Immature natural killer cell (primary cell): ENCODE data around the gene RETREG1. TPM values are rescaled to one million over a fixed set of nuclear protein-coding genes. Genes with fewer than 3 reads are reported as not detected.

ENCODE experiments used
- DNase-seq, 3 donors: peaks; one replicate each; pipeline ENCODE4 v3.0.0; 2022; ENCODE audit warnings: mixed read lengths in 1 of 3
- H3K27ac Mint-ChIP-seq, 6 donors: one replicate each; pipeline ENCODE4 v1.8.0; 2020; ENCODE audit warnings: mixed read lengths in 6 of 6, mild to moderate bottlenecking in 5 of 6, inconsistent platforms in 4 of 6, moderate library complexity in 3 of 6
- H3K27me3 Mint-ChIP-seq, 3 donors: one replicate each; pipeline ENCODE4 v1.8.0; 2020 to 2021; ENCODE audit warnings: low read depth in 3 of 3, mild to moderate bottlenecking in 3 of 3, mixed read lengths in 3 of 3, moderate library complexity in 3 of 3, inconsistent platforms in 1 of 3
- H3K36me3 Mint-ChIP-seq, 3 donors: one replicate each; pipeline ENCODE4 v1.8.0; 2020; ENCODE audit warnings: mixed read lengths in 3 of 3, inconsistent platforms in 2 of 3, mild to moderate bottlenecking in 2 of 3
- H3K4me1 Mint-ChIP-seq, 2 donors: one replicate each; pipeline ENCODE4 v1.8.0; 2020; ENCODE audit warnings: inconsistent platforms in 2 of 2, mild to moderate bottlenecking in 2 of 2, mixed read lengths in 2 of 2, moderate library complexity in 1 of 2
- H3K4me3 Mint-ChIP-seq, 5 donors: one replicate each; pipeline ENCODE4 v1.8.0; 2020; ENCODE audit warnings: mild to moderate bottlenecking in 5 of 5, mixed read lengths in 5 of 5, inconsistent platforms in 3 of 5, moderate library complexity in 3 of 5
- H3K9me3 Mint-ChIP-seq, 6 donors: one replicate each; pipeline ENCODE4 v1.8.0; 2020; ENCODE audit warnings: mild to moderate bottlenecking in 6 of 6, mixed read lengths in 6 of 6, inconsistent platforms in 4 of 6, moderate library complexity in 3 of 6
- polyA plus RNA-seq, 3 donors: library from polyadenylated mRNA; unstranded; fragments of 300-500 nt; fragmentation: Illumina TruSeq; gene quantifications; one replicate each; pipeline ENCODE4 v1.2.3, GENCODE V29; 2021

The RETREG1 gene
- polyA plus RNA-seq, 3 donors from 2014 or later = 2.8 to 5.6 (median 3.6) TPM

- DNase-seq = no peak
- Mint-ChIP-seq H3K9me3 (peaks cover 0 to 6% (median 0%) of the 10 kb centered on the region in 6 donors), H3K27me3 (no peaks in the 10 kb centered on the region), H3K4me1 (peaks cover 3 to 12% of the 10 kb centered on the region in 2 donors), H3K27ac (no peak overlapping the region), H3K4me3 (no peak overlapping the region), H3K36me3 (no peaks in the 10 kb centered on the region)
These were observed 80.0 kb downstream of the RETREG1 start for GRCh38 chr5:16536818-16537217.

GRCh38 chr5:16536246-16536645, 80.6 kb downstream of the RETREG1 start:
- H3K4me3 Mint-ChIP-seq = no peak overlapping the region
- no peaks in the 10 kb centered on the region for H3K36me3 Mint-ChIP-seq
- H3K27ac Mint-ChIP-seq = no peak overlapping the region
- H3K27me3 Mint-ChIP-seq = no peaks in the 10 kb centered on the region
- peaks cover 0 to 6% (median 0%) of the 10 kb centered on the region in 6 donors for H3K9me3 Mint-ChIP-seq
- no peak for DNase-seq
- H3K4me1 Mint-ChIP-seq = peaks cover 3 to 12% of the 10 kb centered on the region in 2 donors

DNA sequence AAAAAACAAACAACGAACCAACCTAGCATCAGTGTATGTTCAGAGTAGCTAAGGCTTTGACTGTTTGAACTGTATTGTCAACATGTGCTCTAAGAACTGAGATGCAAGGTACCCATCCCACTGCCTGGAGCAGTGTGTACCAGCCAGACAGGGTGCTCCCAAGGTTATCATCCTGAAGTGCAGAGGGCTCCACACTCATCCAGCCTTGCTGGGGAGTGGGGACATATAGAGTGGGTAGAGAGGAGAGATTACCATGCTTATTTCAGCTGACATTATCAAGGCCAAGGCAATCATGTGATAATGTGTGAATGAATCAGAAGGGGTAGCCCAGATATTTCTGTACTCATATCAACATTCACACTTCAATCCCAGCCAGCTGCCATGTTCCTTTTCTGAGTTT, 82.5 kb downstream of the RETREG1 start:
- Mint-ChIP-seq H3K27ac (no peak overlapping the region), H3K27me3 (peaks cover 0 to 4% (median 0%) of the 10 kb centered on the region in 3 donors), H3K4me3 (no peak overlapping the region), H3K36me3 (no peaks in the 10 kb centered on the region), H3K9me3 (peaks cover 0 to 6% (median 0%) of the 10 kb centered on the region in 6 donors), H3K4me1 (no peaks in the 10 kb centered on the region)
- no peak for DNase-seq

GRCh38 chr5:16531063-16531648, 85.6 kb downstream of the RETREG1 start:
- Mint-ChIP-seq H3K4me3 (no peak overlapping the region), H3K27ac (no peak overlapping the region), H3K27me3 (peaks cover 0 to 6% (median 0%) of the 10 kb centered on the region in 3 donors), H3K36me3 (no peaks in the 10 kb centered on the region), H3K4me1 (peaks cover 0 to 2% of the 10 kb centered on the region in 2 donors), H3K9me3 (peaks cover 0 to 1% (median 0%) of the 10 kb centered on the region in 6 donors)
- no peak for DNase-seq

DNA sequence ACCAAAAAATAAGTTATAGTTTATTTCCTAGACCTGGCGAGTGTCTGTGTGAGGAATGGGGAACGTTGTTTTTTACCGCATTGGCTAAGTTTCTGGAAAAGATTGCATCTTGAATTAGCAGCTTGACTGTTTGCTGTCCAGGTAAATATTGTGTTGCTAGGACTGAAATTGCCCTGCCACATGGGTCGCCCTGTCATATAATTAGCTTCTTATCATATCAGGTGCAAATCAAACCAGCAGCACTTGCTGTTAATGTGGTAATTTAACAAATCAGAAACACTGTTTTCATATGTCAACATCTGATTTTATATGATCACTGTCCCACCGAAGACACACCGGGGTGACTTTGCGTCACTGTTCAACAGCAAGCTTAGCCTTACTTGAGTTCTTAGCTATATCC, 87.5 kb downstream of the RETREG1 start:
- Mint-ChIP-seq H3K27me3 (peaks cover 0 to 6% (median 0%) of the 10 kb centered on the region in 3 donors), H3K4me3 (no peak overlapping the region), H3K9me3 (no peaks in the 10 kb centered on the region), H3K4me1 (peaks cover 0 to 2% of the 10 kb centered on the region in 2 donors), H3K36me3 (no peaks in the 10 kb centered on the region), H3K27ac (no peak overlapping the region)
- no peak for DNase-seq

DNA sequence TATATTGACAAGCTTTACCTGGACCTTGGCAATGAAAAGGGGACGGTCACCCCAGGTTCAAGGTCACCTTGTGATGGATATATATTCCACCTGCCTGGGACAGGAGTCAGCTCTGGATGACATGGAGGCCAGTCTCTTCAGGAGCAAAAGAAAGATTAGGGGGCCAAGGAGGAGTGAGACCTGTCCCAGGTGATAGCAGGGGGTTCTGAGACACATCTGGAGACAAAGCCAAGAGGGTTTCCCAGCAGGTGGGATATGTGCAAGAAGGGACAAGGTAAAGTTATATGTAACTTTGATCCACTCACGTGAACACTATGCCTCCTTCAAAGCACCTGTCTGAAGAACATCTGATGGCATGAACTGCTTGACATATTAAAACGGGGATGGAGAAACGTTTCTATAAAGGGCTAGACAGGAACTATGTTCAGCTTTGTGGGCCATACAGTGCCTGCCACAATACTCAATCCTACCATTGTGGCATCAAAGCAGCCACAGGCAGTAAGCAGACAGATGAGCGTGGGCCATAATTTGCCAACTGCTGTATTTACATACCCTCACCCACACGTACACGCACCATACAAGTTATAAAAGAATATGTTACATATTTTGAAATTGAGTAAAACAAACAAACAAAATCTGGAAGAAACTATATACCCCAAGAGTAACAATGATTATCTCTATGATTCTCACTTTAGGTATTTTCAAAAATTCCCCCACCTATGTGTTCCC, 88.3 kb downstream of the RETREG1 start:
- H3K4me3 Mint-ChIP-seq = no peak overlapping the region
- peaks cover 0 to 2% of the 10 kb centered on the region in 2 donors for H3K4me1 Mint-ChIP-seq
- no peaks in the 10 kb centered on the region for H3K9me3 Mint-ChIP-seq
- H3K27ac Mint-ChIP-seq = no peak overlapping the region
- H3K36me3 Mint-ChIP-seq = no peaks in the 10 kb centered on the region
- peaks cover 0 to 6% (median 0%) of the 10 kb centered on the region in 3 donors for H3K27me3 Mint-ChIP-seq
- no peak for DNase-seq

- Mint-ChIP-seq H3K36me3 (no peaks in the 10 kb centered on the region), H3K4me3 (no peak overlapping the region), H3K4me1 (peaks cover 0 to 2% of the 10 kb centered on the region in 2 donors), H3K27ac (no peak overlapping the region), H3K27me3 (peaks cover 0 to 4% (median 0%) of the 10 kb centered on the region in 3 donors), H3K9me3 (peaks cover 0 to 1% (median 0%) of the 10 kb centered on the region in 6 donors)
- DNase-seq = no peak
These were observed 91.1 kb downstream of the RETREG1 start for GRCh38 chr5:16525651-16526050.

- Mint-ChIP-seq H3K27ac (peak overlapping the region in 1 of 6 donors; percentile 41), H3K36me3 (no peaks in the 10 kb centered on the region), H3K4me1 (peaks cover 0 to 2% of the 10 kb centered on the region in 2 donors), H3K4me3 (no peak overlapping the region), H3K9me3 (peaks cover 0 to 1% (median 0%) of the 10 kb centered on the region in 6 donors), H3K27me3 (peaks cover 0 to 2% (median 0%) of the 10 kb centered on the region in 3 donors)
- no peak for DNase-seq
These were observed 92.5 kb downstream of the RETREG1 start for GRCh38 chr5:16524286-16524685.

DNA sequence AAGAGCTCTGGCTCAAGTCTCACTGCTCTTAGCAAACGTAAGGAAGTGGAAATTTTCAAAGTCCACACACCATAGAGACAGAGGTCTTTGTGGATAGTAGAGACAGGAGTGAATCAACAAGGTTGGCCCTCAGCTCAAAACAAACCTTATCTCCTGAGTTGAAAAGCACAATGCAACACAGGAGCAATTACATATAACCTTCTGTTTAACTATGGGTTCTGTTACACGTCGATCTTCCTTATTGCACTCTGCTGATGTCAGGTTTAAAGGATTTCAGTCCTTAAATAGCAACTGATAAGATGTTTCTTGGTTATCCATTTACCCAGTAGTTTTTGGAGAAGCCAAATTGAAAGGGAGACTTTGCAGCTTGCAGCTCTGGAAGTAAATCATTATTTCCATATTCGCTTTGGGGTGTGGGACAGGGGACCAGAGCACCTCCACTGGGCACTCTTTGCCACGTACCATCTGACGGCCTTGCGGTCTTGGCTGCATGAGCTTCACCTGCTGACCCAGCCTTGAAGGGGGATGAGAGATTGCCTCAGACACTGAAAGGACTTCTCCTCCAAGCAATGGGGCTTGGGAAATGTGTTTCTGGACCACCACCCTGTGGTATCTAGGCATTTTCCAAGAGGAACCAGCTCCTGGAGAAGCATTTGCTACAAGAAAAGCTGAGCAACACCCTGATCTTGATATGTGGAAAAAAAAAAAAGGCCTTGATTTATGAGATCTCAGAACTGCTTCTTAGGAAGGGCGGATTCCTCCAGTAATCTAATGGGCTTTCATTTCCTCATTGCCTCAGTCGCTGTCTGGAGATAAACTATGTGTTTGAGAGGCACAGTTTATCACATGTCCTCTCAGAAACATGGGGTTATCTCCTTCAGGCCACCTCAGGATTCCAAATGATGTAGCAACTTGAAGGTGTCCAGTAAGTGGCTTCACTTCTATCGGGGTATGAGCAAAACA, 95.0 kb downstream of the RETREG1 start:
- H3K27ac Mint-ChIP-seq = no peak overlapping the region
- H3K27me3 Mint-ChIP-seq = peaks cover 0 to 2% (median 0%) of the 10 kb centered on the region in 3 donors
- H3K36me3 Mint-ChIP-seq = no peaks in the 10 kb centered on the region
- H3K9me3 Mint-ChIP-seq = peaks cover 0 to 1% (median 0%) of the 10 kb centered on the region in 6 donors
- no peak for DNase-seq
- H3K4me1 Mint-ChIP-seq = no peaks in the 10 kb centered on the region
- no peak overlapping the region for H3K4me3 Mint-ChIP-seq

GRCh38 chr5:16520841-16521240, 96.0 kb downstream of the RETREG1 start:
- H3K27ac Mint-ChIP-seq = no peak overlapping the region
- H3K4me3 Mint-ChIP-seq = no peak overlapping the region
- H3K36me3 Mint-ChIP-seq = no peaks in the 10 kb centered on the region
- H3K27me3 Mint-ChIP-seq = no peaks in the 10 kb centered on the region
- no peaks in the 10 kb centered on the region for H3K4me1 Mint-ChIP-seq
- H3K9me3 Mint-ChIP-seq = peaks cover 0 to 1% (median 0%) of the 10 kb centered on the region in 6 donors
- DNase-seq = no peak

DNA sequence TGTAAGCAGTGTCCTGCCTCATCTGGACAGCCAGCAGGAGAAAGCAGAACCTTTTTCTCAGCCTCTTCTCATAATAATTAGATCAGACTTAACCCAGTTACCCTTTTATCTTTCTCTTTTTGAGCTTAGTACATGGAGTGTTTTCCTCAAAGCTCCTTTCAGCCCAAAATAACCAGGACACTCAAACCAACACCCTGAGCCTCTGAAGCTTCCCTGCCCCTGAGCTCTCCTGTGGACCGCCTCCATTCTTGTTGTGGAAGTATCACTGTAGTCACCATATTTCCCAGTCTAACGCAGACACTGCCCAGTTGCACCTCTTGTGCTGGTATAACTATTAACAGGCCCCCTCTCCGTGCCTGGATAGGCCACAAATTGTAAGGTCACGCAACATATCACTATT, 97.4 kb downstream of the RETREG1 start:
- Mint-ChIP-seq H3K27me3 (no peaks in the 10 kb centered on the region), H3K4me1 (no peaks in the 10 kb centered on the region), H3K4me3 (no peak overlapping the region), H3K36me3 (no peaks in the 10 kb centered on the region), H3K9me3 (peaks cover 0 to 1% (median 0%) of the 10 kb centered on the region in 6 donors), H3K27ac (no peak overlapping the region)
- no peak for DNase-seq

- peaks cover 0 to 1% (median 0%) of the 10 kb centered on the region in 6 donors for H3K9me3 Mint-ChIP-seq
- H3K4me3 Mint-ChIP-seq = no peak overlapping the region
- no peaks in the 10 kb centered on the region for H3K4me1 Mint-ChIP-seq
- no peak for DNase-seq
- no peak overlapping the region for H3K27ac Mint-ChIP-seq
- no peaks in the 10 kb centered on the region for H3K27me3 Mint-ChIP-seq
- no peaks in the 10 kb centered on the region for H3K36me3 Mint-ChIP-seq
These were observed 98.2 kb downstream of the RETREG1 start for GRCh38 chr5:16518606-16519005.

- Mint-ChIP-seq H3K4me1 (no peaks in the 10 kb centered on the region), H3K4me3 (no peak overlapping the region), H3K36me3 (no peaks in the 10 kb centered on the region), H3K27me3 (peaks cover 0 to 3% (median 0%) of the 10 kb centered on the region in 3 donors), H3K9me3 (no peaks in the 10 kb centered on the region), H3K27ac (no peak overlapping the region)
- no peak for DNase-seq
These were observed 101.3 kb downstream of the RETREG1 start for GRCh38 chr5:16515532-16515931.
